ENCODE results near the gene BANF2.

BANF2 gene

GRCh38 chr20:17659801-17660200 is 40.0 kb upstream of the BANF2 start:
- H3K27me3 Mint-ChIP-seq: no peaks in the 10 kb centered on the region
- no peak overlapping the region for H3K27ac Mint-ChIP-seq
- no peaks in the 10 kb centered on the region for H3K9me3 Mint-ChIP-seq
- no peak for ATAC-seq
- H3K36me3 Mint-ChIP-seq (ENCODE audit: low read depth): peaks cover 23% of the 10 kb centered on the region
- no peak overlapping the region for H3K4me3 Mint-ChIP-seq
- peaks cover 48% of the 10 kb centered on the region for H3K4me1 Mint-ChIP-seq
- no peak for DNase-seq

- no peak overlapping the region for H3K27ac Mint-ChIP-seq
- no peak for DNase-seq
- no peaks in the 10 kb centered on the region for H3K9me3 Mint-ChIP-seq
- H3K36me3 Mint-ChIP-seq (ENCODE audit: low read depth): peaks cover 23% of the 10 kb centered on the region
- no peak for ATAC-seq
- no peak overlapping the region for H3K4me3 Mint-ChIP-seq
- H3K4me1 Mint-ChIP-seq: peaks cover 54% of the 10 kb centered on the region
- H3K27me3 Mint-ChIP-seq: no peaks in the 10 kb centered on the region
Observed at GRCh38 chr20:17660667-17661066, 39.1 kb upstream of the BANF2 start.

- H3K27me3 Mint-ChIP-seq: no peaks in the 10 kb centered on the region
- DNase-seq: no peak
- peaks cover 55% of the 10 kb centered on the region for H3K4me1 Mint-ChIP-seq
- H3K27ac Mint-ChIP-seq: no peak overlapping the region
- peaks cover 23% of the 10 kb centered on the region for H3K36me3 Mint-ChIP-seq (ENCODE audit: low read depth)
- no peak overlapping the region for H3K4me3 Mint-ChIP-seq
- ATAC-seq: no peak
- no peaks in the 10 kb centered on the region for H3K9me3 Mint-ChIP-seq
Observed at GRCh38 chr20:17661121-17661744, 38.5 kb upstream of the BANF2 start.

GRCh38 chr20:17662333-17663039 is 37.3 kb upstream of the BANF2 start:
- H3K9me3 Mint-ChIP-seq: no peaks in the 10 kb centered on the region
- no peaks in the 10 kb centered on the region for H3K27me3 Mint-ChIP-seq
- peak; percentile 68 for ATAC-seq
- peak; percentile 19 for DNase-seq
- peaks cover 60% of the 10 kb centered on the region for H3K4me1 Mint-ChIP-seq
- H3K27ac Mint-ChIP-seq: peak overlapping the region; percentile 24
- H3K4me3 Mint-ChIP-seq: no peak overlapping the region
- H3K36me3 Mint-ChIP-seq (ENCODE audit: low read depth): peaks cover 17% of the 10 kb centered on the region

- Mint-ChIP-seq H3K36me3 (ENCODE audit: low read depth) (peaks cover 14% of the 10 kb centered on the region), H3K27ac (peak overlapping the region; percentile 24), H3K4me1 (peaks cover 60% of the 10 kb centered on the region), H3K4me3 (no peak overlapping the region), H3K9me3 (no peaks in the 10 kb centered on the region), H3K27me3 (no peaks in the 10 kb centered on the region)
- ATAC-seq (no peak), DNase-seq (no peak)
Observed at GRCh38 chr20:17663040-17663399, 36.7 kb upstream of the BANF2 start.

GRCh38 chr20:17663486-17663885 is 36.3 kb upstream of the BANF2 start:
- H3K9me3 Mint-ChIP-seq: no peaks in the 10 kb centered on the region

GRCh38 chr20:17664025-17664633 is 35.6 kb upstream of the BANF2 start:
- Mint-ChIP-seq H3K36me3 (ENCODE audit: low read depth) (peaks cover 6% of the 10 kb centered on the region), H3K27me3 (no peaks in the 10 kb centered on the region), H3K4me1 (peaks cover 60% of the 10 kb centered on the region), H3K27ac (peak overlapping the region; percentile 72), H3K9me3 (no peaks in the 10 kb centered on the region), H3K4me3 (peak overlapping the region; percentile 51)
- ATAC-seq (peak; percentile 77), DNase-seq (no peak)

More at GRCh38 chr20:17663486-17663885, 36.3 kb upstream of the BANF2 start:
- H3K36me3 Mint-ChIP-seq (ENCODE audit: low read depth): peaks cover 10% of the 10 kb centered on the region
- no peak overlapping the region for H3K4me3 Mint-ChIP-seq
- H3K27ac Mint-ChIP-seq: peak overlapping the region; percentile 72
- no peak for DNase-seq
- ATAC-seq: no peak
- H3K27me3 Mint-ChIP-seq: no peaks in the 10 kb centered on the region
- H3K4me1 Mint-ChIP-seq: peaks cover 60% of the 10 kb centered on the region

GRCh38 chr20:17665756-17666155 is 34.0 kb upstream of the BANF2 start:
- peaks cover 58% of the 10 kb centered on the region for H3K4me1 Mint-ChIP-seq
- DNase-seq (no peak), ATAC-seq (no peak)
- no peak overlapping the region for H3K4me3 Mint-ChIP-seq
- no peaks in the 10 kb centered on the region for H3K9me3 Mint-ChIP-seq
- H3K36me3 Mint-ChIP-seq (ENCODE audit: low read depth): peaks cover 3% of the 10 kb centered on the region
- peak overlapping the region; percentile 65 for H3K27ac Mint-ChIP-seq
- H3K27me3 Mint-ChIP-seq: no peaks in the 10 kb centered on the region

GRCh38 chr20:17666481-17666880 is 33.3 kb upstream of the BANF2 start:
- Mint-ChIP-seq H3K27me3 (no peaks in the 10 kb centered on the region), H3K36me3 (ENCODE audit: low read depth) (peaks cover 3% of the 10 kb centered on the region), H3K9me3 (no peaks in the 10 kb centered on the region), H3K27ac (no peak overlapping the region), H3K4me1 (peaks cover 53% of the 10 kb centered on the region), H3K4me3 (no peak overlapping the region)
- ATAC-seq: no peak
- no peak for DNase-seq

GRCh38 chr20:17667445-17667844 is 32.3 kb upstream of the BANF2 start:
- Mint-ChIP-seq H3K36me3 (ENCODE audit: low read depth) (peaks cover 3% of the 10 kb centered on the region), H3K9me3 (no peaks in the 10 kb centered on the region), H3K4me3 (no peak overlapping the region), H3K27me3 (no peaks in the 10 kb centered on the region), H3K27ac (no peak overlapping the region), H3K4me1 (peaks cover 45% of the 10 kb centered on the region)
- no peak for ATAC-seq
- DNase-seq: no peak

- peaks cover 6% of the 10 kb centered on the region for H3K36me3 Mint-ChIP-seq (ENCODE audit: low read depth)
- no peaks in the 10 kb centered on the region for H3K9me3 Mint-ChIP-seq
- peaks cover 38% of the 10 kb centered on the region for H3K4me1 Mint-ChIP-seq
- no peak overlapping the region for H3K4me3 Mint-ChIP-seq
- no peak overlapping the region for H3K27ac Mint-ChIP-seq
- H3K27me3 Mint-ChIP-seq: no peaks in the 10 kb centered on the region
- ATAC-seq (no peak), DNase-seq (no peak)
Observed at GRCh38 chr20:17668432-17668831, 31.3 kb upstream of the BANF2 start.

- Mint-ChIP-seq H3K4me3 (no peak overlapping the region), H3K27ac (no peak overlapping the region), H3K9me3 (no peaks in the 10 kb centered on the region), H3K4me1 (peaks cover 29% of the 10 kb centered on the region), H3K36me3 (ENCODE audit: low read depth) (peaks cover 6% of the 10 kb centered on the region), H3K27me3 (no peaks in the 10 kb centered on the region)
- ATAC-seq (no peak), DNase-seq (no peak)
Observed at GRCh38 chr20:17669306-17669931, 30.3 kb upstream of the BANF2 start.

GRCh38 chr20:17671011-17671410 is 28.8 kb upstream of the BANF2 start:
- peaks cover 14% of the 10 kb centered on the region for H3K4me1 Mint-ChIP-seq

GRCh38 chr20:17671565-17671964 is 28.2 kb upstream of the BANF2 start:
- Mint-ChIP-seq H3K4me3 (no peak overlapping the region), H3K36me3 (ENCODE audit: low read depth) (peaks cover 6% of the 10 kb centered on the region), H3K4me1 (peaks cover 8% of the 10 kb centered on the region), H3K27me3 (no peaks in the 10 kb centered on the region), H3K9me3 (no peaks in the 10 kb centered on the region), H3K27ac (no peak overlapping the region)
- ATAC-seq (no peak), DNase-seq (no peak)

More at GRCh38 chr20:17671011-17671410, 28.8 kb upstream of the BANF2 start:
- Mint-ChIP-seq H3K9me3 (no peaks in the 10 kb centered on the region), H3K36me3 (ENCODE audit: low read depth) (peaks cover 6% of the 10 kb centered on the region), H3K4me3 (no peak overlapping the region), H3K27ac (no peak overlapping the region), H3K27me3 (no peaks in the 10 kb centered on the region)
- no peak for ATAC-seq
- DNase-seq: no peak

- no peak overlapping the region for H3K27ac Mint-ChIP-seq
- ATAC-seq: no peak
- H3K36me3 Mint-ChIP-seq (ENCODE audit: low read depth): peaks cover 6% of the 10 kb centered on the region
- H3K4me3 Mint-ChIP-seq: no peak overlapping the region
- DNase-seq: no peak
- H3K4me1 Mint-ChIP-seq: peaks cover 5% of the 10 kb centered on the region
- no peaks in the 10 kb centered on the region for H3K9me3 Mint-ChIP-seq
- no peaks in the 10 kb centered on the region for H3K27me3 Mint-ChIP-seq
Observed at GRCh38 chr20:17673084-17673483, 26.7 kb upstream of the BANF2 start.

All from activated naive CD8-positive, alpha-beta T cell treated with anti-CD3 and anti-CD28 coated beads, Interleukin-2, amount 50 U/mL, for 24 hours (primary cell).